Activated T-cell treated with anti-CD3 and anti-CD28 coated beads, Interleukin-2, amount 50 U/mL, for 24 hours (primary cell): ENCODE measurements around the gene PSMA4.

Experiments used
- DNase-seq: peaks from one replicate; pipeline ENCODE4 v3.0.0-alpha.2; 2020
- H3K27ac Mint-ChIP-seq: 2 replicates; pipeline ENCODE4 v1.8.0; 2020; ENCODE audit warnings: mild to moderate bottlenecking, mixed read lengths
- H3K27me3 Mint-ChIP-seq: 2 replicates; pipeline ENCODE4 v1.8.0; 2020; ENCODE audit warnings: mixed read lengths
- H3K36me3 Mint-ChIP-seq: 2 replicates; pipeline ENCODE4 v1.8.0; 2020; ENCODE audit warnings: low read depth, mixed read lengths
- H3K4me1 Mint-ChIP-seq: 2 replicates; pipeline ENCODE4 v1.8.0; 2020; ENCODE audit warnings: low read depth, mixed read lengths
- H3K4me3 Mint-ChIP-seq: 2 replicates; pipeline ENCODE4 v1.8.0; 2020; ENCODE audit warnings: mild to moderate bottlenecking, moderate library complexity, mixed read lengths
- H3K9me3 Mint-ChIP-seq: 2 replicates; pipeline ENCODE4 v1.8.0; 2020; ENCODE audit warnings: mixed read lengths

PSMA4 gene

DNA sequence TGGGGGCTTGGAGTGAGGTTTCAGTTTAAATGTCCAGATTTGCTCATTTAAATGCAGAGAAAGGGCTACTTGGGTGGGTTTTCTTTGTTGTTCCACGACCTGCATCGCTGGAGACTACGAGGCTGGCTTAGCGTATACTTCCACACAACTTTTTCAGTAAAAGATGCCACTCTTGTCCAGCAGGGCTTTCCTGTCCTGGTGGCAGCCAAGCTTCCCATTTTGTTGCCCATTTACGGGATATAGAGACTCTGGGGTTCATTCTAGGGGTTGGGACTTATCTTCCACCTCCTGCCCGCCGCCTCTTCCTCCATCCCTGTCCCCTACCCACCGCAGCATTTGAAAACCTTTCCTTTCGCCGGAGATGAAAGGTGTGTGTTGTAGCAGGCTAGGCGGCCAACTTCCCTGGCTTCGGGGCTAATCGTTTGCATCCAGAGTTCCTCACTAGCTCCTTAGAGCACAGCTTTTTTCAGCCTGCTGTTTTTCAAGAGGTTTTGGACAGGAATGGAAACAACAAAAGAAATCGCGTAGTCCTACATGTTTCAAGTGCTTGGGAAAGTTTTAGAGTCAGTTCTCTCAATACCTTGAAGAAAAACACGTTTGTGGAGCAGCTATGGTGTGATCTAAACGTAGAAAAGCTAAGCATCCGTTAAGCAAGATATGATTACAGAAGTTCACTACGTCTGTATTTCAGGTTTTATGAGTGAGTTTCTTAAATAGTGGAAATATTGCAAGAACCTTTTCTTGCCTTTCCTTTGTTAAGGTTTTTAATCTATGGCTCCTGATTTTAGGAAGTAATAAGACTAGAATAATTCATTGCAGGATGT is 25.9 kb downstream of the PSMA4 start:
- Mint-ChIP-seq H3K4me3 (peak overlapping the region; percentile 84), H3K36me3 (no peaks in the 10 kb centered on the region), H3K27ac (peak overlapping the region; percentile 57), H3K4me1 (peaks cover 26% of the 10 kb centered on the region), H3K9me3 (no peaks in the 10 kb centered on the region), H3K27me3 (peaks cover 37% of the 10 kb centered on the region)
- no peak for DNase-seq

DNA sequence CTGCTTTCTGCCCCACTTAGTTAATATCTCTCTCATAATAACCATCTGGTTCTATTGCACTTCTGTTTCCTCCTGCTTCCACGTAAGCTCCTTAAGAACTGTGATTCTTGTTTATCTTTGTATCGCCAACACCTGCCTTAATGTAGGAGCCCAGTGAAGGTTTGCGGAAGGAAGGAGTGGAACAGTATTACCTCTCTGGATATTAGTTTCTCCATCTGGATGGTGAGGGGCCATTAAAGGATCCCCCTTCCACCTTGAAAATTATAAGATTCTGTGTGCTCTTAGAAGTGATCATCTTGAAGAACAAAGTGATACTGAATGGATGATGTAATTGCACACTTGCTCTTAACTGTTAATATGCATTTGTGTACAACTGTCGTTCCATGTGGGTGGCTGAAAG is 27.3 kb downstream of the PSMA4 start:
- Mint-ChIP-seq H3K27ac (no peak overlapping the region), H3K36me3 (no peaks in the 10 kb centered on the region), H3K4me1 (peaks cover 26% of the 10 kb centered on the region), H3K4me3 (no peak overlapping the region), H3K27me3 (peaks cover 39% of the 10 kb centered on the region), H3K9me3 (no peaks in the 10 kb centered on the region)
- no peak for DNase-seq

DNA sequence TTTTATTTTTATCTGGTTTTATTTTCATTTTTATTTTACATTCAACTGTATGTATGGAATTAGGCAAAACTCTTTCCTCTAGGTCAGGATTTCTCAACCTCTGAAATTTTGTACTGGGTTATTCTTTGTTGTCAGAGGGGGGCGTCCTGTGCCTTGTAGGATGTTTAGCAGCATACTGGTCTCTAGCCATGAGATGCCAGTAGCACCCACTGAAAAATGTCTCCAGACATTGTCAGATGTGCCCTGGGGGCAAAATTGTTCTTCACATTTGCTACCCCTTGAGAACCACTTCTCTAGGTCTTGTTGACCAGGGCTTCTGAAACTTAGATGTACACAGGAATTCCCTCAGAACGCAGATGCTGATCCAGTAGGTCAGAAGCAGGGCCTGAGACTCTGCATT is 30.5 kb downstream of the PSMA4 start:
- Mint-ChIP-seq H3K36me3 (no peaks in the 10 kb centered on the region), H3K27ac (no peak overlapping the region), H3K27me3 (peaks cover 34% of the 10 kb centered on the region), H3K9me3 (no peaks in the 10 kb centered on the region), H3K4me1 (peaks cover 17% of the 10 kb centered on the region), H3K4me3 (no peak overlapping the region)
- DNase-seq, result no peak

DNA sequence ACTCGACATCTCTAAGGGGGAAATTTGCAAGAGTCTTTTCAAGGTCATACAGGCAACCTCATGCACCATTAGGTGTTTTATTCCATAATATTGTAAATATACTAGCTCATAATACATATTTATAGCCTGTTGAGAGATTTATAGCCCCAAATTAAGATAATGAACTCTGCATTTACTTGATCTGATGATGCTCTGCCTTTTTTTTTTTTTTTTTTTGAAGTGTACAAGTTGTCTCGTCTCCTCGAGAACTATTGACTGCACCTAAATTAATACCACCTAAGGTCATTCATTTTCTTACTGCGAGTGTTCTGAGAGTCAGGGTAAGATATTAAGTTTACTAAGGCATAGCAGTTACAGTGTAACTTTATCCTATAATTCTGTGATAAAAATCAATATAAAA is 31.1 kb downstream of the PSMA4 start:
- Mint-ChIP-seq H3K36me3 (no peaks in the 10 kb centered on the region), H3K27ac (no peak overlapping the region), H3K4me3 (no peak overlapping the region), H3K27me3 (peaks cover 30% of the 10 kb centered on the region), H3K9me3 (no peaks in the 10 kb centered on the region), H3K4me1 (peaks cover 13% of the 10 kb centered on the region)
- no peak for DNase-seq

DNA sequence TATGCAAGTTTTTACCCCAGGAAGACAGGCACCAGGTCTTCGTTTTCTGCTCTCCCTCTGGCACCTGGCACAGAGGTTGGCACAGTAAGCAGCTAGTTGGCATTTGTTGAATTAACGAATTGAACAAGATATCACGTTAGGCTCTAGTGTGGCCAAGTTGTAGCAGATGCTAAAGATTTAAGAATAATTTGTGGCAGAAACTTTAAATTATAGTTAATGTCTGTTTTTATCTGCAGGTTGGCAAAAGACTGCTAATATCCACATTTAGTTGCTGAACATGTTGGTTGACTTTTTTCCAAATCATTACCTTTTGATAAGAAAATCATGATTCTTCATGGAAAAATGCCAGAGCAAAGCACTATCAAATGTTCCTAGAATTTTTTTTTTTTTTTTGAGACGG is 33.2 kb downstream of the PSMA4 start:
- no peak for DNase-seq
- Mint-ChIP-seq H3K4me1 (peaks cover 3% of the 10 kb centered on the region), H3K27me3 (peaks cover 18% of the 10 kb centered on the region), H3K36me3 (no peaks in the 10 kb centered on the region), H3K27ac (no peak overlapping the region), H3K4me3 (no peak overlapping the region), H3K9me3 (no peaks in the 10 kb centered on the region)

DNA sequence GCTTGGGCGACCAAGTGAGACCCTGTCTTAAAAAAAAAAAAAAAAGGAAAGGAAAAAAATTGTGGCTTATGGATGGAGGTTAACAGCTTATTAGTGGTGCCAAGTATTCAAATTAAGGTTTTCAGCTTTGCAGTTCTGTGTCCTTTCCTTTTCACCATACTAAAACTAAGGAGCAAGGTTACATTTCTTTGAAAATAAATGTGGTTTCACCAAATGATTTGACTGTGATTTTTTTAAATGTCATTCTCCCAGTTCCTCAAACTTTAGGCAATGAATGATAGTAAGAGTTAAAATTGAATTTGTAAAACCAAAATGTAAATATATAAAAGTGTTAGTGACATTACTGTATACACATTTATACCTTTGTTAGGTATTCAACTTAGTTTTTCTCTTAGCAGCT is 34.7 kb downstream of the PSMA4 start:
- no peak overlapping the region for H3K4me3 Mint-ChIP-seq
- no peak overlapping the region for H3K27ac Mint-ChIP-seq
- DNase-seq, result no peak
- H3K4me1 Mint-ChIP-seq, result no peaks in the 10 kb centered on the region
- H3K36me3 Mint-ChIP-seq, result no peaks in the 10 kb centered on the region
- H3K27me3 Mint-ChIP-seq, result peaks cover 15% of the 10 kb centered on the region
- H3K9me3 Mint-ChIP-seq, result no peaks in the 10 kb centered on the region

DNA sequence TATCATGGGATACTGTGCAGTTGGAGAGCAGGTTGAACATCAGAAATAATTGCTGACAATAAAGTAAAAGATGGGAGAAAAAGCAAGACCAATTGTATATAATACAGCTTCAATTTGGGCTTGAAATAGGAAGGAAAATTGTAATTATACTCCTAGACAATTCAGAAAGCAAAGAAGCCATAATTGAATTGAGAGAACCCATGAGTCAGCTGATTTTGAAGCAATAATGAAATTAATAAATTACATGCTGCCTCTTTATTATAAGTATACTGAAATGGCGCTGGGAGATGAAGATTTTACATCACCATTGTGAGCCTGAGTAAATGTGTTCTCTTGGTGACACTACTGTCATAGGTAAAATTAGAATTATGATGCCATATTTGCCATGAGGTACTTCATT is 57.3 kb downstream of the PSMA4 start:
- no peak overlapping the region for H3K4me3 Mint-ChIP-seq
- no peak for DNase-seq
- H3K9me3 Mint-ChIP-seq, result no peaks in the 10 kb centered on the region
- H3K36me3 Mint-ChIP-seq, result no peaks in the 10 kb centered on the region
- no peak overlapping the region for H3K27ac Mint-ChIP-seq
- H3K27me3 Mint-ChIP-seq, result peaks cover 8% of the 10 kb centered on the region
- no peaks in the 10 kb centered on the region for H3K4me1 Mint-ChIP-seq

DNA sequence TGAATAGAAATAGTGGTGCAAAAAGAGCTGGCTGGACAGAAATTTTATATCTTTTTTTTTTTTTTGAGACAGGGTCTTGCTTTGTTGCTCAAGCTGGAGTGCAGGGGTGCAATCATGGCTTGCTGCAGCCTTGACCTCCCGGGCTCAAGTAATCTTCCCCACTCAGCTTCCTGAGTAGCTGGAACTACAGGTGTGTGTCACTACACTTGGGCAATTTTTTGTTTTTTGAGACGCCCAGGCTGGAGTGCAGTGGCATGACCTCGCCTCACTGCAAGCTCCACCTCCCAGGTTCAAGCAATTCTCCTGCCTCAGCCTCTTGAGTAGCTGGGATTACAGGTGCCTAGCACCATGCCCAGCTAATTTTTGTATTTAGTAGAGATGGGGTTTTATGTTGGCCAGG is 58.1 kb downstream of the PSMA4 start:
- no peak for DNase-seq
- H3K4me3 Mint-ChIP-seq, result no peak overlapping the region
- no peaks in the 10 kb centered on the region for H3K36me3 Mint-ChIP-seq
- peaks cover 13% of the 10 kb centered on the region for H3K27me3 Mint-ChIP-seq
- H3K27ac Mint-ChIP-seq, result no peak overlapping the region
- H3K4me1 Mint-ChIP-seq, result no peaks in the 10 kb centered on the region
- H3K9me3 Mint-ChIP-seq, result no peaks in the 10 kb centered on the region

DNA sequence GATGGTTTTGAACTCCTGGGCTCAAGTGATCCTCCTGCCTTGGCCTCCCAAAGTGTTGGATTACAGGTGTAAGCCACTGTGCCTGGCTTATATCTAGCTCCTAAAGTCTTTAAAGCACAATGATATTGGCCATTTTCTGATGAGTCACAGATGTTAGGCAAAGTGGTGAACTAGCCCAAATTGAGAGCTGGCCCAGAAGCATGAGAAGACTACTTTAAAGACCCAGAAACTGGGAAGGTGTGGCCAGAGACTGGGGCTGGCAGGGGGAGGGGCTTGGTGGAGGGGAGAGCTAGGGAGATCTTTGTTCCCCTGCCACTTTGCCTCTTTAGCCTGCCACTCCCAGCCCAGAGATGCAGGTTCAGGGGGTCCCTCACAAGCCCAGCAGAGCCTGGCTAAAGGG is 58.9 kb downstream of the PSMA4 start:
- peaks cover 20% of the 10 kb centered on the region for H3K27me3 Mint-ChIP-seq
- H3K36me3 Mint-ChIP-seq, result no peaks in the 10 kb centered on the region
- H3K9me3 Mint-ChIP-seq, result no peaks in the 10 kb centered on the region
- H3K4me3 Mint-ChIP-seq, result no peak overlapping the region
- DNase-seq, result no peak
- no peak overlapping the region for H3K27ac Mint-ChIP-seq
- no peaks in the 10 kb centered on the region for H3K4me1 Mint-ChIP-seq
